ENCODE data around the gene KIAA1217.

DNA sequence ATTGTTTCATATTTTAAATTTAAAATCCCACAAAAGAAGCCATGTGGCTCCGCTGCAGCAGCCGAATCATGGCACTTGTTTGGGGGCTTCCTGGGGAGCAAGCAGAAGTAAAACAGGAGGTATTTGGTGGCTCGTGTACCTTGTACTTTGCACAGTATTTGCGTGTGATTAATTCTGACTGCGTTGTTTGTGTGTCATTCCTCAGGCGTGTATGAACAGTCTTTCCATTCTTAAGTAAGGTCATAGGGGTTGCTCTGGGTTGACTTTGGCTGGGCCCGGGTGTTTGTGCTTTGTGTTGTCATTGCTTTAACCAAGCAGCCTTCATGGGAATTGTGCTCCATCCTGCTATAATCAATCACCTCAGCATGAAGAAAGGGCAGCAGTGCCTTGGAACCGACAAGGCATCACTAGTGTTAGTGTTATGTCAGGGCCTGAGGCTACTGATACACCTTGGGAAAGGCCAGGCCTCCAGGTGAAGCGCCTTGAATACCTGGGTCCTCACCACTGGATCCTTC lies 332.4 kb downstream of the KIAA1217 start:
- TF ChIP-seq CTCF (IDR thresholded peaks at IDR 0.05; ENCODE audit: low read depth, low read length), result no peak
- TF ChIP-seq EZH2phosphoT487 (IDR thresholded peaks at IDR 0.05; ENCODE audit: low read depth), result no peak
